ENCODE results near the gene MLYCD.
"Not testable (repeated sequence)": the region's sequence is repeated elsewhere in the genome, so short reads cannot be mapped to it uniquely, and the experiment has no call there.

The MLYCD gene

DNA sequence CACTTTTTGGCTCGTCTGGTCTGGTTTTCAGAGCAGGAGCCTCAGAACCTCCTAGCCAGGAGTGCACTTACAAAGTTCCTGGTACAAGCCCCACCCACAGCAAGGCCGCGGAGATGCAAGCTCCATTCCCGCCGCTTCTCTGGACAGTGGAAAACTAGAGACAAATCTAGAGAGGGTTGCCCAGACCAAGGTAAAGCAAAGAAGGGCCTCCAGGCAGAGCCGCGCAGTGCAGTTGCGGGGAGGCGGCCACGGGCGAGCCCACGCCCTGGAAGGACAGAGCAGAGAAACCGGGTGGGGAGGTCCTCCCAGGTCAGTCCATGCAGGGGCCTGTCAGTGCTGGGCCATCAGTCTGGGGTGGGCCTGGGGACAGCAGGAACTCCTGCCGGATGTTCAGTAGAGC, 43.2 kb downstream of the MLYCD start:
- DNase-seq = no peak

DNA sequence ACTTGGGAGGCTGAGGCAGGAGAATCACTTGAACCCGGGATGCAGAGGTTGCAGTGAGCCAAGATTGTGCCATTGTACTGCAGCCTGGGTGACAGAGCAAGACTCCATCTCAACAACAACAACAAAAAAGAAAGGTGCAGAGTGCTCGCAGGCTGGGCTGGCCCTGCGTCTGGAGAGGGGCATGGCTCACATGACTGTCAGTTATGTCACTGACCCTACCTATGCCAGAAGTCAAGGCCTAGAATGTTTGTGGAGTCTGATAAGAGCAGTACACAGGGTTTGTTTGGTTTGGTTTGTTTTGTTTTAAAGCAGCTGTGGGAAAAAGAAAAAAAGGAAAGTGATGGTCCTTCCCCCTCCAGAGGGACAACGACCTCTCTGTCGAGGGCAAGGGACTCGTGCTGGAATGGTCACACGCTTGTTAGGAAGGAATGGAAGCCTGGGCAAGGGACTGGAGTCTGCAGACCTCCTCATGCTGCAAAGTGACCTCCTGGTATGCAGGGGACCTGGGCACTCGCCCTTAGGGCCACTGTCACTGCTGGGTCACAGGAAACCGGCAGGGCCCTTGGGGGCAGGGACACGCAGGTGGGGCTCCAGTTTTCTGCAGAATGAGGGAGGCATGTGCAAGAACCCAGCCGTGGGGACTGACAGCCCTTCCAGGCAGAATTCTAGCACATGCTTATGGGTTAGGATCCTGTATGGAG, 44.0 kb downstream of the MLYCD start:
- no peak for DNase-seq

DNA sequence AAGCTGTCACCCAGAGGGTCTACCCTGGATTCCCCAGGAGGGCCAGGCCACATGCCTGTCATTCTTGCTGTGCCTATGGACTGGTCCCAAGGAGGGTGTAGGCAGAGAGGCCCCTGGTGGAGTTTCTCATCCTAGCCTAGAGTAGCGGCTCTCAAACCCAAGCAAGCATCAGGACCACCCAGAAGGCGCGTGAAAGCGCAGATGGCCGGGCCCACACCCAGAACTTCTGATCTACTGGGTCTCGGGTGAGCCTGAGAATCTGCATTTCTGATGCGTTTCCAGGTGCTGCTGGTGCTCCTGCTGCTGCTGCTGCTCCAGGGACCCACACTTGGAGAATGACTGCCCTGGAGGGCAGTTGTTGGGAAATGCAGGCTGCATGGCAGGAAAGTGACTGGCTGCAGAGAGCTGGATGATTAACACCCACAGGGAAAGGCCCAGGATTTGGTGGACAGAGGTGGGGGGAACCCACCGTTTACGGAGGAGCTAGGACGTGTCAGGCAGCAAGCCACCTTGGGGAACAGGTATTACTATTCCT, 44.7 kb downstream of the MLYCD start:
- DNase-seq = no peak

DNA sequence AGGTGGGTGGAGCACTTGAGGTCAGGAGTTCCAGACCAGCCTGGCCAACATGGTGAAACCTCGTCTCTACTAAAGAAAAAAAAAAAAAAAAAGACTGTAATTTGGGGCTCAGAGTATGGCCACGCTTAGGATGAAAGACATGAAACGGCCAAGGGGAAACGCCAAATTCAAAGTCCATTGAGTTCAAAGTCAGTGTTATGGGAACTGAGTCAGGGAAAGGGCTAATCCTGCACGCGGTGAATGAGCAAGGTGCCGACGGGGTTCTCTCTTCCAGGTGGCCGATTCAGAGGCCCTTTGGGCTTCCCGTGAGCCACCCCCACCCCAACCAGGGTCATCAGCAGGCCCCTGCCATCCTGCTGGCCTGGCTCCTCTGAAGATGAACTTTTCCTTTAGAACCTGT, 46.7 kb downstream of the MLYCD start:
- no peak for DNase-seq

DNA sequence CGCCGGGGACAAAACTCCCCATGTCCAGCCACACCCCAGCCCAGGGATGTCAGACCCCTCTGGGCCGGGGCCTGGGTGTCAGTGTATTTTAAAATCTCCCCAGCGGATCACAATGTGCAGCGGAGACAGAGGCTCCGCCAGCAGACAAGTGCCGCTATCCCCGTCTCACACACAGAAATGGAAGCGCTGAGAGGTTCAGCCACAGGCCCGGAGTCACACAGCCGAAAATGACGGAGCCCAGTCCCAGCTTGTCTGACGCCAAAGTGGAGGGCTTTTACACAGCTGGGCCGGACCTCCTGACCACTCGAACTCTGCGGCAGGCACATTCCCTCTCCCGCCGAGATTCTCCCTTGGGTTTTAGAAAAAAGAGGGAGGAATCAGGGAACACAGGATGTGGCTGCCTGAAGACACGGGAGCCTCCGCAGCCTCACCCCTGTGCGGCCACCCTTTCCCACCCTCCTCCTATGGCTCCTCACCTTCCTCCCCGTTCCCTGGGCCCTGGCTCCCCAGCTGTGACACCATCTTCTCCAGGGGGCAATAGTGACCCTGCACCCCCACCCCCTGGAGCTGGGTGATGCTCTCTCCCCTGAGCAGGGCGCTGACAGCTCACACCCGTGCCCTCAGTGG, 47.4 kb downstream of the MLYCD start:
- no peak for DNase-seq

DNA sequence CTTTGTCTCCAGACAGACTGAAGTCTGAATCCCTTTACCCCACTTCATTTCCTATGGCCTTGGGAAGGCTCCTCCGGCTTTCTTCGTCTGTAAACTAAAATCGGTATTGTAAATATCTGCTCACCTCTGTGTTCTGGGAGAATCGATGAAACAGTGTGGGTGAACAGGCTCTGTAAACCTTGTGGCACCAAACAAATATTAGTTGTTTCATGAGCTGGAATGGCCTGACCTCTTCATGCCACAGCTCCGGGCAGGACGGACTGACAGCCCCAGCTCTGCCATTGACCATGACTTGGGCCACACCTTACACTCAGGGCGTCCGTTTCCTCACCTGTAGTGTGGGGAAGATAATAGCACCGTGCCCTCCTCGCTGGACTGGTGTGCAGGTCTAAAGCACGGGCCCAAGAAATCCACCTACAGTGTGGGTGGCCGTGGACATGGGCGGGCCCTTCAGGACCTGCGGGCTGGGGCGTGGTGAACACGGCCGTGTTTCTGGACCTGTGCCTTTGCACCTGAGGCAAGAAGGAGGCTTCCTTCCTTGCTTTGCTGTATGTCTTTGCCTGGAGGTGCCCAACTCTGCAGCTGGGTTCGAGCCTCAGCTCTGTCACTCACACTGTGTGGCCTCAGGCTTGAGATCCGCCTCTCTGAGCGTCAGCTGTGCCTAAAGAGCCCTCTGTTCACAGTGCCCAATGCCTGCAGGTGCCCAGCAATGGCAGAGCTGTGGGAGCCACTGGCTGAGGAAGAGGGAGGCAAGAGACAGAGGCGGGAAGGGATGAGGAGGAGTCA, 48.1 kb downstream of the MLYCD start:
- no peak for DNase-seq

DNA sequence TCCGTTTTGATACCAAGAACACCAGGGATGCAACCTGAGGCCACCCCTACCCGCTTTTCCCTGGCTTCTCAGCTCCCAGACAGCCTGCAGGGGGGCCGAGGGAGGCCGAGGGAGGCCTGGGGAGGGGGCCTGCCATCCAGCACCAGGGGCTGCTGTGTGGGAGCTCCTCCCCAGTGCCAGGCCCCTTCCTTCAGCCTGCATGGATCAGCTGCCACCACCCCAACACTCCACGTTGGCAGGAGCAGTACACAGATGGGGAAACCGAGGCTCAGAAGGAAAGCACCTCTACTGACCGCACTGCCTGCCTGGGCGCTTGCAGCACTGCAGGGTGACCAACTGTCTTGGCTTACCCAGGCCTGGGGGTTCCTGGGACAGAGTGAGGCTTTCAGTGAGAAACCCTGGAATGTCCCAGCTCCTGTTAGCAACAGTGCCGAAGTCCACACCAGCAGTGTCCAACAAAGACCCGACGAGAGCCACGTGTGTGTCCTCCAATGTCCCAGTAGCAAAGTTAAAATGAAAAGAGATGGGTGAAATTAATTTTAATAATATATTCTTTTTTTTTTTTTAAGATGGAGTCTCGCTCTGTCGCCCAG, 48.8 kb downstream of the MLYCD start:
- DNase-seq = no peak

DNA sequence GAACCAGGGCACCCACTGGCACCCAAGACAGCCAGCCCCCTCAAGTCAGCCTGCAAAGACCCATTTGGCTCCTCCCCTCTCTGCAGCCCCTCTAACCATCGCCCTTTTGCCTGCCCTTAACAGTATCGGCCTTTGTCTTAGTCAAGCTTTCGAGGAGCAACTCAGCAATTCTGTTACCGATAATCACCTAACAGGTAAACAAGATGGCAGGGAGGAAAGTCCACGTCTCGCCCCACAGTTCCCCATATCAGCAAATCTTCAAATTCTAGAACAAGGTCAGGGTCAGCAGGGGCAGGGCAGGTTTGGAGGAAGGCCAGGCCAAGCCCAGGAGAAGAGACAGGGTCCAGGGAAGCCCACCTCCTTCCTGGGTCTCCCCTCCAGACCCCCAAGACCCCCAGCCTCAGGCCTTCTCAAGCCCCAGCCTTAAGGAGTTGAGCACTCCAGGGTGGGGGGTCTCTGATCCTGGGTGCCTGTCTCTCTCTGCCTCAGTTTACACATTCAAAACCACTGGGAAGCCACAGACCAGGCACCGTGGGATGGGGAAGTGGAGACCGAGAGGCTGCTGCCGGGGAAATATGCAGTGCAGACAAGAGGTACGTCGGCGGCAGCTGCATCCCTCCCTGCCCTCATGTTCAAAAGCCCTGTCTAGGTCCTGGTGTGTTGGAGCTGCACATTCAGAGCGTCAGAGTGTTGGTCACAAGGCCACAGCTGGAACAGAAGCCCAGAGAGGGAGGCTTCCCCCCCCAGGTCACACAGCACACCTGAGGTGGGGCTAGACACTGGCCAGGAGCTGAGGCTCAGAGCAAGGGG, 50.2 kb downstream of the MLYCD start:
- DNase-seq = no peak

DNA sequence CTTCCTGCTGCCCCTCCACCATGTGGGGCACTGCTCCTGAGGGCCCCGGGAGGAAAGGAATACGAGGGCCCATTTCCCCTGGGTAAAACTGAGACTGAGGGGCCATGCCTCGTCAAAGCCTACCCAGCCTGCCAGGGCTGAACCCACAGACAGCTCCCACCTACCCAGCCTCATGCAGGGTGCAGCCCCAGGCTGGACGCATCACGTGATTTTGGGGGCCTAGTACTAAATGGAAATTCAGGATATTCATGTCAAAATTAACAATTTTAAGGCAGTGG, 50.7 kb downstream of the MLYCD start:
- DNase-seq = no peak

DNA sequence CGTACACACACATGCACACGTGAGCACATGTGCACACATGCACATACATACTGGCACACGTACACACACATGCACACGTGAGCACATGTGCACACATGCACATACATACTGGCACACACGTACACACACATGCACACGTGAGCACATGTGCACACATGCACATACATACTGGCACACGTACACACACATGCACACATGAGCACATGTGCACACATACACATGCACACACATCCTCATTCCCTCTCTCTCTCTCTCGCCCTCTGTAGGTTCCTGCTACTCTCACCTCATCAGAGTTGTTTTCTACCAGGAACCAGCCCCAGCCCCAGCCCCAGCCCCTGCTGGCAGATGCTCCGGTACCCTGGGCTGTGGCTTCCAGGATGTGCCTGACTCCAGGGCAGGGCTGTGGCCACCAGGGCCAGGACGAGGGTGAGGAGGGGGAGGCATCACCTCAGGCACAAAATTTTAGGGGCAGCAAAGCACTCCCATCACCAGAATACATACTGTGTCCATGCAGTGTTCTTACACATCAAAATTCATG, 52.0 kb downstream of the MLYCD start:
- not testable (repeated sequence) for DNase-seq

DNA sequence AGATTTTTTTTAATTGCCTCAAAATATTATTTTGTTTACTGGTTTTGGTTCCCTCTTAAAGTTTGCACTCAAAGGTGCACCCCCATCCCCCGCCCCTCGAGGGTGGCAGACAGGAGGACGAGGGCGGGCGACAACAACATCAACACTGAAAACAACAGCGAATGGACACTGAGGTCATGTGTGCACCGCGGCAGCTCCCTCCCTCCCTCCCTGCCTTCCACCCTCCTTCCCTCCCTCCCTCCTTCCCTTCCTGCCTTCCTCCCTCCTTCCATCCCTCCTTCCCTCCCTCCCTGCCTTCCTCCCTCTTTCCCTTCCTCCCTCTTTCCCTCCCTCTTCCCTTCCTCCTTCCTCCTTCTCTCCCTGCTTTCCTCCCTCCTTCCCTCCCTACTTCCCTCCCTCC, 52.6 kb downstream of the MLYCD start:
- DNase-seq = no peak

DNA sequence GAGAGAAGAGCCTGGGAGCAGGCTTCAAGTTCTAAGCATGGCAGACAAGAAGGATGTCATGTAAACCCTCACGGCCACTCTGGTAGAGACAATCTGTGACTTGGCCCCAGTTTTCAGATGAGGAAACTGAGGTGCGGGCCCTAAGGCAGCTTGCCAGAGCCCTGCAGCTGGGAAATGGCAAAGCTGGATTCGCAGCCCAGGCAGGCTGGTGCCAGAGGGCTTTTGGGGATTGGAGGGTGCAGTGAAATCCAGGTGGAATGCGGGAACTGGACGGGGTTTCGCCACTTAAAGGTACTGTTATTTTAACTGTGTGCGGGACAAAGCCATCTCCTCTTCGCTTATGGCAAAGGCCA, 53.6 kb downstream of the MLYCD start:
- DNase-seq = no peak

DNA sequence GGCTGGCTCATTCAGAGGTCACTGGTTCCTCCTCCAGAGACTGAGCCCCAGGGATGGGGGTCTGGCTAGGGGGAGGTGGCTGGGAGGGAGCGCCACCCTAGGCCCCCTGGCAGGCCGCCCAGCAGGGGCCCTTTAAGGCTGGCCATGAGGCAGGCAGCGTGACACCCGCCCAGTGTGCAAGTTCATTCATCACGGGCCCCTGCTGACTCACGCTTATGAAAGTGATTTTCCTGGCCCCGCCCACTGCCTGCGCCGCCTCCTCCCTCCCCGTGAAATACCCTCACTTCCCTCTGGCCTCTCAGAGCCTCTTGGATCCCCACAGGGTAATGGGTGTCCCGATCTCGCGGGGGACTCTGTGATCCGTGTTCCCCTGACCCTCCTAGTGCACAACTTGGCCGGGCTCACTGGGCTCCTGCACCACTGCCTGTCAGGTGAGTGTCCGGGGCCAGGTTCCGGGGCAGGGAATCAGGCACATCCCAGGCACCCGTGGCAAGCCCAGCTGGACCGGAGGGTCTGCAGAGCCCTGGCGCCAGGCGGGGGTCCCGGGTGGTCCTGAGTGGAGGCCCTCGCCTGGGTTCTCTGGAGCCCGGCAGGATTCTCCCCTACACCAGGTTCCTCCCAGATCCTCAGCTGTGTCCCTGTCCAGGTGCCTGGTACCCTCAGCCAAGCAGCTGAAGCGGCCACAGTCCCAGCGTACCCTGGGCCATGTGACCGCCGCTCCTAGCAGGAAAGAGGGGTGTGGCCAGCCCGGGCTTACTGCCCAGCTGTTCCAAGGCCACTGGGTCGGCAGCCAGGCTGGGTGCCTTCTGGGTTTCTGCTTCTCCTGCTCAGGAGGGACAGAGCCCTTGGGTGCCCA, 54.3 kb downstream of the MLYCD start, which contains the start of gene OSGIN1:
TSS of gene OSGIN1 (plus strand) at position 301 of the 856 bp plus-strand sequence. CDS start 4,432 bp downstream, outside the sequence.
- peak; percentile 52 for DNase-seq

DNA sequence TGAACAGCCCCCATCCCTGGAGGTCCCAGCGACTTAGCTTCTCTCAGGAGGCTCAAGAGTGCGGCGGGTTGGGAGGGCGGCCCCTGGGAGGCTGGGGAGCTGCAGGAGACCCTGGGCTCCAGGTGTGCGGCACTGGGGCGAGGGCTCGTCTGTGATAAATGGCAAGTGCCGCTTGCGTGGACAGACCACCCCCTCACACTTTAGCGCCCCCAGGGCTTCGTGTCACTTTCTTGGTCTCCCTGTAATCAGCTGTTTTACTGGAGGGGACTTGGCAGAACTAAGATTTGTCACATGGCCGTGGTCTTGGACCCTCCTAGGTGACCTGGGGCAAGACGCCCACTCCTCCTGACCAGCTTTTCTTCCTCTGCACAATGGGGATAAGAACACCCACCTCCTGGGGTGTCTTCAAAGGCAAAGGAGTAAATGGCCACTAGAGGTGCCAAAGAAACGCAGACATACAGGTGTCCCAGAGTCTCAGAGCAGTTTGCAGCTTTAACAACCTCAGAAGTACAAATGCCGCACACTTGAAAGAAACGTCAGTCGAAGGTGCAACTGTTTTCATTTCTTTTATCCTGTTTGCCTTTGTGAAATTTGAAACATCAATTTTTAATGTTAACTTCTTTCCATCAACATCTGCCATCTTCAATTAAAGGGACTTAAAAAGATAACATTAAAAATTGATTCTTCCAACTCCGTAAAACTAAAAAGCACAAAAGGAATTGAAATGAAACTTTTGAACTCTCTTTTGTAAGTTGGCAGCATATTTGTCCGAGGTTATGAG, 55.1 kb downstream of the MLYCD start:
- no peak for DNase-seq

DNA sequence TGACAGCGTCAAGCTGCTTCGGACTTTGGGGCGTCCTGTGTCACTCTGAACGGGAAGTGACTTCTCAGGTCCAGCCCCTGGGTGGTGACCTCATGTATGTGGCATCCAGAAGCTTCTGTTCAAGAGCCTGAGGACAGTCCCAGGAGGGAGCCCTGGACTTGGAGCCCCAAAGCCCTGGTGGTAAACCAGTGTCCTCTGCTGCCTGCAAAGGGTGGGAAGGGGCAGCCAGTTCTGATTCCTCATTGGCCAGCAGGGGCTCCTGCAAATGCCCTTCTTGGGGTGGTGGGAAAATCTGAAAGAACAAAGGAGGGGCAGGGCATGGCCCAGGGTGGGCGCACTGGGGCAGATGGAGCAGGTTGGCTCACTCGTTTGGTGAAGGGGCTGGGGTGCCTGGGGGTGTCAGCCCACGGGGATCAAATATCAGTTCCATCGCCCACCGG, 55.7 kb downstream of the MLYCD start:
- no peak for DNase-seq

DNA sequence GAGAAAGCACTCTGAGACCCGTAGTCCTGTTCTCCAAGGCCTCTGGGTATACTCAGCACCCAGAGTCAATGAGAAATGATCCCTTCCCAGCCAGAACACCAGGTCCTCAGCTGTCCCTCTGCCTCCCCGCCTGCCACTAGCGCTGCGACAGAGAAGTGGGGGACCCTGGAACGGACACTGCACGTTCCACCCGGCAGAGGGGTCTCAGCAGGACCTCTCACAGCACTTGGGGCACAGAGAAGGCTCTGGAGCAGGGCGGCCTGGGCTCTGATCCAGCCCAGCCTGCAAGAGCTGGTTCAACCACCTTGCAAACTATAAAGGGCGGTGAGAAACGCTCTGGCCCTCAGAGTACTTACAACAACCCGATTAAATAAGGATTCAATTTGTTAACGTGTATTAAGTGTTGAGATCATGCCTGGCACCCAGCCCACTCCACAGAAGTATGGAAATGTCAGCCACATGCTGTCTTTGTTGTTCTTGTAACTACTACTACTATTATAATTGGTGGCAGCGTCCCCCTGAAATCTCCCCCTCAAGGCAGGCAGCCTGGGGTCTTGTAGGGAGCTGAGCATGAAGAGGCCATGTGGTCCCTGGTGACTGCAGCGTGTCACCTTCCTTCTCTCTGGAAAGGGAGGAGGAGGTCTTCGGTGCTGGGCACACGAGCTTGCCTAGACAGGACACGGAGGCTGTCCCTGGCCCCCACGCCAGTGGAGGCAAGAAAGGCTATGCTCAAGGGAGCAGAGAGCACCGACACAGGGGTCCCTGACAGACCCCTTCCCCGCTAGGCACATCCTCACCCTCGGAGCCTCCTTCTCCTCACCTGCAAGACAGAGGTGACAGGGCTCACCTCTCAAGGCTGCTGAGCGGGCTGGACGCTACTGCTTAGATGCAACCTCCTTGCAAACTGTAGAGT, 56.6 kb downstream of the MLYCD start:
- DNase-seq = no peak

DNA sequence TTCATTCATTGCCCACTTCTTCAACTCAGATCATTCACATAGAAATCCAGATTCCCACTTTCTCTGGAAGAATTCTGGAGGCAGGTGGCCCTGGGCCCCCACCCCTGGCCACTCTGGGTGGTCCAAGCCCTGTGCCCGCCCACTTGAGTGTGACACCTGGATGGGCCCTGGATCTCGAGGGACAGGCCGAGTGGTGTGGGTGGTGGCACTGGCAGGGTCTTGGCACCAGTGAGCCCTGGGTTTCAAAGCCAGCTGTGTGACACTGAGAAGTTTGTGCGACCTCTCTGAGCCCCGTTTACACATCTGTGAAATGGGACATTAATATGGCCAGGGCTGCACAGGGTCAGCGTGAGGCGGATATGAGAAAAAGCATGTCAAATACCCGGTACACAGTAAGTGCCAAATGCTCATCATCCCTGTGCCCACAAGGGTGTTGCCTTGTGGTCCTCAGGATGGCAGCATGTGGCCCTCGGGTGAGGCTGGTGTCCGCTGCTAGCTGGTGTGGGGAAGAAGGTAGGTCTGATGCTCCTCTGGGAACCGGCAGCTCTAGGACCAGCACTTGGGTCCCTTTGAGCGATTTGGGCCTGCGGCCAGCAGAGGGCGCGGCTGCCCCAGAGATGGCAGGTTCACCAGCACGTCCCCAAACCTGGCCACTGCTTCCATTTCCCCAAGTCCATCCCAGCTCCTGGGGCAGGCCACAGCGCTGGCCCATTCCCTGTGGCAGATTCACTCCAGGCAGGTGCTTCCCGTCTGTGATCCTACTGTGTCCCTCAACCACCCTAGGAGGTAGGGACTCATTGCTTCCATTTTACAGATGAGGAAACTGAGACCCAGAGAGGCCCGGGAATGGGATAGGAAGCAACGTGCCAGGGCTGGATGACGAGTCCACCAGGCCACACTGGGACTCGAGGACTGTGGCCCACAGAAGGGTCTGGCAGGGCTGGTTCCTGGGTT, 57.7 kb downstream of the MLYCD start:
- DNase-seq = peak; percentile 73

DNA sequence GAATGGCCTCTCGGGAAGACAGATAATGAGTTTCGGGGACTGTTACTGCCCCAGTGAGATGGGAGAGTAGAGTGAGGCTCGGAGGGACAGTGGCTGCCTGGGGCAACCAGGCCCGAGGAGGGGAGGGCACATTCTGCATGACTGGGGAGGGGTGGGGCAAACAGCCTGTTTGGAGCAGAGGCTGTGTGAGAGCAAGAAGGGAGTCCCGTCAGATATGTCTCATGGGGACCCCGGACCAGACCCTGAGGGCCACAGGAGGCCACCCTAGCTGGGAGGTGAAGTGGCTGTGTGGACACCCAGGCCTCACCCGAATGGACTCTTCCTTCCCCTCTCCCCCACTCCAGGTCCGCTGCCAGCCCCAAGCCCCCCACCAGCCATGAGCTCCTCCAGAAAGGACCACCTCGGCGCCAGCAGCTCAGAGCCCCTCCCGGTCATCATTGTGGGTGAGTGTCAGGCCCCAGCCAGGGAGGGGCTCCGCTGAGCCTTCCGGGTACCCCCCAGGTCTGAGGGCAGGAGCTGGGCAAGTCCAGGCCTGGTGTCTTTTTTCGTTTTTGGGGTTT, 58.5 kb downstream of the MLYCD start:
- no peak for DNase-seq

Measured in CD4-positive, alpha-beta T cell treated with Interleukin-17A for 4 hours (primary cell).